Measurements from ENCODE around the gene STARD13.

Gene STARD13

DNA sequence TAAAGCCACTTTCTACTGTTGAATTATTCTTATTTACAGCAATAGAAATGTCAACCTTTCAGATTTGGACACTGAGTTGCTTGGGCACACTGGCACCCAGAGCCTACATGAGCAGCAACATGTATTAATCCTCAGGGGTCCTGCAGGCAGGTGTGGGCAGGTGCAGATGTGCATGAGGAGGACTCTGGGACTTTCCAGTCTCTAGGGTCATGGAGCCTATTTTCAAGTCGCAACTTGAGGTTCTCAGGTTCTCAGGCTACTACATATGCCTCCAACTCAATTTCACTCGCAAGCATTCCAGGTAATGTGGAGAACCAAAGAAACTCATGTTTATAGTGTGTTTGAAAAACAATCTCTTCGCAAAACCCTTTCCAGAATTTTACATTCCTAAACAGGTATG is 73.2 kb downstream of the STARD13 start:
- Histone ChIP-seq H3K9me3 (ENCODE audit: control insufficient read depth, insufficient read depth, low read length) (no peaks in the 10 kb centered on the region), H3K4me1 (ENCODE audit: control insufficient read depth, insufficient read depth, low read length) (peaks cover 4% of the 10 kb centered on the region; the same call in 1 of the 2 replicates), H3K36me3 (ENCODE audit: control insufficient read depth, insufficient read depth, low read length) (no peaks in the 10 kb centered on the region), H3K27ac (ENCODE audit: low read length) (no peak overlapping the region), H3K4me3 (ENCODE audit: low read length) (no peak overlapping the region), H3K27me3 (ENCODE audit: control insufficient read depth, insufficient read depth, low read length) (no peaks in the 10 kb centered on the region)
- DNase-seq (ENCODE audit: low read depth, low spot score) = no peak
- WGBS (ENCODE audit: insufficient coverage, insufficient read length) = no CpG with 5 or more reads among the region's 3 CpGs

DNA sequence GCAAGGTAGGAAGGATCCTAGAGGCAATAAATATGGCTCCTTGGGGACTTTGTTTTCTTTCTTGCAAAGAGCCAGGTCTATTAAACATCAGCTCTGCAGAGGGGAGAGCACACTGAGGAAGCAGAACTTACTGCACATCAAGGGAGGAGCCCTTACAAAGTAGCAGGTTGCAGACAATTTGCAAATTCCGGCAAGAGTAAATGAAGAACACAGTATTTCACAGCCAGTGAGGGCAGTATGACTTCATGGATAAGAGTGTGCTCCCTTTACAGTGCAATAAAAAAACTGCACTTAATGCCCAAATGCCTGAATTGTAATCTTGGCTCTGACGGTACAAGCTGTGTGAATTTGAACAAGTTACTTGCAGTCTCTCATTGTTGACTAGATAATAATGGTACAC is 75.5 kb downstream of the STARD13 start:
- no CpG with 5 or more reads among the region's 2 CpGs for WGBS (ENCODE audit: insufficient coverage, insufficient read length)
- H3K4me3 ChIP-seq (ENCODE audit: low read length) = no peak overlapping the region
- DNase-seq (ENCODE audit: low read depth, low spot score) = no peak
- no peaks in the 10 kb centered on the region for H3K36me3 ChIP-seq (ENCODE audit: control insufficient read depth, insufficient read depth, low read length)
- H3K27ac ChIP-seq (ENCODE audit: low read length) = no peak overlapping the region
- H3K4me1 ChIP-seq (ENCODE audit: control insufficient read depth, insufficient read depth, low read length) = peaks cover 5% of the 10 kb centered on the region; the same call in 1 of the 2 replicates
- no peaks in the 10 kb centered on the region for H3K9me3 ChIP-seq (ENCODE audit: control insufficient read depth, insufficient read depth, low read length)
- H3K27me3 ChIP-seq (ENCODE audit: control insufficient read depth, insufficient read depth, low read length) = no peaks in the 10 kb centered on the region

DNA sequence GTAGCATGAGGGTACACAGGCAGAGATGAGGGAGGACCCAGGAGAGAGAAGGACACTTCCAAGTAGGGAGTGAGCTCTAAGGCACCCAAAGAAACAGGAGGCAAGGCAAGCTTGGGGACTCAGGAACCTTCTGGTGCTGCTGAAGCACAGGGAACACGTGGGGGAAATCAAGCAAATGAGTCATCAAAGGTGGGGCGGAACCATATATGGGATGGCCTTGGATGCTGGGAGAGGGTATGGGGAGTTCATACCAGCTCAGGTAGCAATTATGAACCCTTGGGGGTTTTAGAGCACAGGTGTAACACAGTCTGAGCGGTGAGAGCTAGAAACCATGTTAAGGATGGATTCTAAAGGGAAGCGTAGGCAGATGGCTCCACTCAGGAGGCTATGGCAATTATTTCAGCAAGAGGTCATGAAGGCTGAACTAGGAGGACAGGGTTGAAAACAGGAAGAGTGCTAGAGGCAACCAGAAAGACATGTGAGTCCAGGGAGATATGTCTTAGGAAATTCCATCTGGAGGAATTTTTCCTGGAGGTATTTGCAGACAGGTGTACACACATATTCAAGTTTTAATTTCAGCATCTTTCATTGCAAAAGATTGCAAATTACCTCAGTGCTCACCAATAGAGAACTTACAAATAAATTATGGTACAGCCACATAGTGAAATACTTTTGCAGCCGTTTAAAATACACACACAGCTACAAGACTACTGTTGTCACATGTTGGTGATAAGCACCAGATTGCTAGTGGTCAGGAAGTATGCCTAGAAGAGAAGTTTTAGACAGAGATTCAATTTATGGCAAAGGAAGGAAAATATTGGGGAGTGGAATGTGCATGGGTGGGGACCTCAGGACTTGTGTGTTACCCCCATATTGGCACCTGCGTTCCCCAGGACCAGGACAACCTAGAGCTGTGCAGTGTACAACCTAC is 77.0 kb downstream of the STARD13 start:
- Histone ChIP-seq H3K9me3 (ENCODE audit: control insufficient read depth, insufficient read depth, low read length) (no peaks in the 10 kb centered on the region), H3K27me3 (ENCODE audit: control insufficient read depth, insufficient read depth, low read length) (no peaks in the 10 kb centered on the region), H3K27ac (ENCODE audit: low read length) (no peak overlapping the region), H3K36me3 (ENCODE audit: control insufficient read depth, insufficient read depth, low read length) (no peaks in the 10 kb centered on the region), H3K4me3 (ENCODE audit: low read length) (no peak overlapping the region), H3K4me1 (ENCODE audit: control insufficient read depth, insufficient read depth, low read length) (peaks cover 4% of the 10 kb centered on the region; the same call in 1 of the 2 replicates)
- no peak for DNase-seq (ENCODE audit: low read depth, low spot score)
- no CpG with 5 or more reads among the region's 6 CpGs for WGBS (ENCODE audit: insufficient coverage, insufficient read length)

DNA sequence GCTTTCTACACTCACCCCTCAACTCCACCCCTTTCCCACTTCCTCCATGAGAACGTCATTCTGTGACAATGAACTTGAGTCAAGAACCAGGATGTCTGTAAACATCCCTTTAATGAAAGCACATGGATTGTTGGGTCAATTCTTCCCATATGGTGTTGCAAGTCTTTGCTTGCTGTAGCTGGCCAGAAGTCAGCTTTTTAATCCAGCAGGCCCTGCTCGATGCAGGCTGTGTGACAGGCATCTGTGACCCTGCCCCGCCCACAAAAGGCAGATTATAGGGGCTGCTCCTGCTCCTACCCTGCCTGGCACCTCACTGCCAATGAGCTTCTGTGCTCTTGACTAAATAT is 78.0 kb downstream of the STARD13 start:
- no peak overlapping the region for H3K4me3 ChIP-seq (ENCODE audit: low read length)
- H3K27me3 ChIP-seq (ENCODE audit: control insufficient read depth, insufficient read depth, low read length) = no peaks in the 10 kb centered on the region
- H3K4me1 ChIP-seq (ENCODE audit: control insufficient read depth, insufficient read depth, low read length) = 0 out of 2 replicates have a peak, but pooled peaks cover 1% of the 10 kb centered on the region
- WGBS (ENCODE audit: insufficient coverage, insufficient read length) = no CpG with 5 or more reads among the region's 3 CpGs
- no peaks in the 10 kb centered on the region for H3K36me3 ChIP-seq (ENCODE audit: control insufficient read depth, insufficient read depth, low read length)
- no peaks in the 10 kb centered on the region for H3K9me3 ChIP-seq (ENCODE audit: control insufficient read depth, insufficient read depth, low read length)
- H3K27ac ChIP-seq (ENCODE audit: low read length) = no peak overlapping the region
- DNase-seq (ENCODE audit: low read depth, low spot score) = no peak

DNA sequence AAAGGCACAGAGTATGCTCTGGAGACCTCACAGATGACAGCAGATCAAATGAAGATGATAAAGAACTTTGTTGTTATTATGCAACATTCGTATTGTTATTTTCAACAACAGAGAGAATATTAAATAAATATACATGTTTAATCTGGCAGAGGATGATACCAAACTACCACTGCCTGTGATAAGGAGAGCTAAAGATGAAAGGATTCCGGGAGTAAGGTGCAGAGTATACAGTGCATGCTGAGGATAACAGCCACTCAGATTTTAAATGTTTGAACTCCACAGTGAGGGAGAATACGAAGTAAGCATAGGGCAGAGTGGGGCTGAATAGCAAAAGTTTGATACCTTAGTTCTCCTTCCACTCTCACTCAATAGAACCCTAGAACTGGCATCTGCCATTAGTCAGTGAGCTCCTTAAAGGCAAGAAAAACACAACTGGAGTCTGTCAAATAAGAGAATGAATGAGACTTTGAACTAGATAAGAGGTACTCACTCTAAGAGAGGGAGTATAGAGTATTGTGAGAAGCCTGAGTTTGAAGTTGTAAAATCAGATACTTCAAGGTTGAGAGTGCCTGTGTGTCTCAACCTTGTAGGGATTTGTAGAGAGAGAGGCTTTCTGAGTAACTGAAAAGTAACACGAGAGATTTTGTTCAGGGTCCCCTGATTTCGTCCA is 78.5 kb downstream of the STARD13 start:
- no peaks in the 10 kb centered on the region for H3K9me3 ChIP-seq (ENCODE audit: control insufficient read depth, insufficient read depth, low read length)
- H3K4me3 ChIP-seq (ENCODE audit: low read length) = no peak overlapping the region
- 0 out of 2 replicates have a peak, but pooled peaks cover 1% of the 10 kb centered on the region for H3K4me1 ChIP-seq (ENCODE audit: control insufficient read depth, insufficient read depth, low read length)
- no peak overlapping the region for H3K27ac ChIP-seq (ENCODE audit: low read length)
- H3K36me3 ChIP-seq (ENCODE audit: control insufficient read depth, insufficient read depth, low read length) = no peaks in the 10 kb centered on the region
- no peaks in the 10 kb centered on the region for H3K27me3 ChIP-seq (ENCODE audit: control insufficient read depth, insufficient read depth, low read length)
- no CpG with 5 or more reads among the region's 5 CpGs for WGBS (ENCODE audit: insufficient coverage, insufficient read length)
- DNase-seq (ENCODE audit: low read depth, low spot score) = no peak

DNA sequence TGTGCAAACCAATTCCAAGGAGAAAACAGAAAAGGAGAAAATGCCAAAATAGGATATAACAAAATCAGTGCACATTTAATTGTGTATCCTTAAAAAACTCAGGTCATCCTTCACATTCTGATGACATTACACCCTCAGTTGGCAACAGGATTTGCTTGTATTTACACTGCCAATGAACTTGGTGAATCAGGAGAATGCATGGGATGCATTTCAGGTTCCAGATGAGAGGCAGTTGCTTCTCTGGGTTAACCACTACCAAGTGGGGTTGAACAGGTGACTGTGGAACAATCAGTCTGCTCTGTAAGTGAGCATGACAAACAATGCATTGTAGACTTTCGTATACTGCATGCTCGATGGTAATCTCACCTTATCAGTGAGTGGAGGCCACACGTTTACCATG is 79.1 kb downstream of the STARD13 start:
- H3K9me3 ChIP-seq (ENCODE audit: control insufficient read depth, insufficient read depth, low read length) = no peaks in the 10 kb centered on the region
- DNase-seq (ENCODE audit: low read depth, low spot score) = no peak
- no peak overlapping the region for H3K27ac ChIP-seq (ENCODE audit: low read length)
- H3K4me3 ChIP-seq (ENCODE audit: low read length) = no peak overlapping the region
- 0 out of 2 replicates have a peak, but pooled peaks cover 1% of the 10 kb centered on the region for H3K4me1 ChIP-seq (ENCODE audit: control insufficient read depth, insufficient read depth, low read length)
- H3K36me3 ChIP-seq (ENCODE audit: control insufficient read depth, insufficient read depth, low read length) = no peaks in the 10 kb centered on the region
- H3K27me3 ChIP-seq (ENCODE audit: control insufficient read depth, insufficient read depth, low read length) = no peaks in the 10 kb centered on the region
- WGBS (ENCODE audit: insufficient coverage, insufficient read length) = no CpG with 5 or more reads among the region's 3 CpGs

DNA sequence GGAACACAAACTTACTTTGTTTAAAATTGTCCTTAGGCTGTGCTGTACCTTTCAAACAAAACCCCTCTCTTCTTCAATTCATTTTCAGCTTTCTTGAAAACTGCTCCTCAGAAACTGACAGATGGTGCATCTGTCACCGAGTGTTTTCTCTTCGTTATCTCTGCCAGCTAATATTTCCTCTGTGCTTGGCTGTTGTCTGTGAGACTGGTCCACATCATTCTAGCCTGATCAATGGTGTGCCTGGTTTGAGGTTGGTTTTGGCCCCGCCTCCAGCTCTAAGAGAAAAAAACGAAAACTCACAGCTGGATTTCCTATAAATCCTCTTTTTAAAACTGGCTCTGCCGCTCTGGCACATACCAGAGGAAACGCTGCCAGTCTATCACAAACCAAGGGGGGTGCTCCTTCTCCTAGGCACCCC is 79.7 kb downstream of the STARD13 start:
- DNase-seq (ENCODE audit: low read depth, low spot score) = no peak
- H3K4me3 ChIP-seq (ENCODE audit: low read length) = no peak overlapping the region

DNA sequence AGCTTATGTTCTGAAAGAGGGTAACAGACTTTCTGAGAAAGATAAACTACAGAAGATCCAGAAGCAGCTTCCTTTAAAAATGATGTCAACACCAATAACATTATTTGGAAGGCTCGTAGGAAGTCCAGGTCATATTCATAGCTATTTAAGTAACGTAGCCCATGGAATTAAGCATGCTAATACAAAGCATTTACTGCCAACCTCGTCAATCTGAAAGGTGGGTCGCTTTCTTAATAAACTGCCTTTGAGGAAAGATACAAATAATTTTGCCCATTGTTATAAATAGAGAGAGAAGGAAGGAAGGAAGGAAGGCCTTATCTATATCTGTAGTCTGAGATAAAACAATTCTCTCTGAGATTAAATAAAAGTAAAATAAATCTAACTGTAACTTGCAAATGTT is 80.3 kb downstream of the STARD13 start:
- WGBS (ENCODE audit: insufficient coverage, insufficient read length) = no CpG with 5 or more reads among the region's 4 CpGs
- H3K27ac ChIP-seq (ENCODE audit: low read length) = no peak overlapping the region
- H3K9me3 ChIP-seq (ENCODE audit: control insufficient read depth, insufficient read depth, low read length) = no peaks in the 10 kb centered on the region
- H3K4me1 ChIP-seq (ENCODE audit: control insufficient read depth, insufficient read depth, low read length) = 0 out of 2 replicates have a peak, but pooled peaks cover 1% of the 10 kb centered on the region
- no peak overlapping the region for H3K4me3 ChIP-seq (ENCODE audit: low read length)
- no peak for DNase-seq (ENCODE audit: low read depth, low spot score)
- no peaks in the 10 kb centered on the region for H3K36me3 ChIP-seq (ENCODE audit: control insufficient read depth, insufficient read depth, low read length)
- H3K27me3 ChIP-seq (ENCODE audit: control insufficient read depth, insufficient read depth, low read length) = no peaks in the 10 kb centered on the region

More for the DNA sequence above, 79.7 kb downstream of the STARD13 start:
- H3K27me3 ChIP-seq (ENCODE audit: control insufficient read depth, insufficient read depth, low read length) = no peaks in the 10 kb centered on the region
- H3K36me3 ChIP-seq (ENCODE audit: control insufficient read depth, insufficient read depth, low read length) = no peaks in the 10 kb centered on the region
- H3K27ac ChIP-seq (ENCODE audit: low read length) = no peak overlapping the region
- H3K4me1 ChIP-seq (ENCODE audit: control insufficient read depth, insufficient read depth, low read length) = 0 out of 2 replicates have a peak, but pooled peaks cover 1% of the 10 kb centered on the region
- WGBS (ENCODE audit: insufficient coverage, insufficient read length) = no CpG with 5 or more reads among the region's 6 CpGs
- no peaks in the 10 kb centered on the region for H3K9me3 ChIP-seq (ENCODE audit: control insufficient read depth, insufficient read depth, low read length)

DNA sequence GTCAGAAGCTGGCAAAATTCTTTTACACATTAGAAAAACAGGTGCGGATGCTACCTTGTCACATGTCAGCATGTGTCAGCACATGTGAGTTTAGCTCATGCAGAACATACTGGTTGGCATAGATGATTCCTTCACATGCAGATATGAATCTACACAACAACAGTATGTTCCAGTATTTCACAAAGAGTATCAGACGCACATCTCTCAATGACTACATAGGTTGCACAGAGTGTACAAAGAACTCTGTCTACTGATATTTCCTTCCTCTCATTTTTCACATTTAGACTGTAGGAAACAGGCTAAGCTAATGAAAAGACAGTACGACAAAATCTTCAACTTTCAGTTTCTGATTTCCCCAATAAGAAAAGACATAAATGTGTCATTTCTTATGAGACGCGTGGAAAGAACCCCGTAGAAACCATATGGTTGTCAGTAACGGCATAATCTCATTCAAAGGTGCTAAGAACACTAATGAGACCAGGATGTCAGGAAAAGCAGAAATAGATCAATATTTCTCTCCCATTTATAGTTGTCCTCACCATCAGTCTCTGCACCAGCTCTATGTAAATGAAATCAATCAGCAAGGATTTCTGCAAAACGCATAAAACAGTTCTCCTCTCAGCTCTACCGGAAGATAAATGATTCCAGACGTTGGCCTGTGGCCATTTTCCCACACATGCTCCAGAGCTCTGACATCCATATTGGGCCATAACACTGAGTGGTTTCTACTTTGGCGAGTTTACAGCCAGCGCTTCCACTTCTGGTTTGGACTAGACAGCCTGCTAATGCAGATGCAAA is 81.2 kb downstream of the STARD13 start:
- Histone ChIP-seq H3K9me3 (ENCODE audit: control insufficient read depth, insufficient read depth, low read length) (no peaks in the 10 kb centered on the region), H3K4me3 (ENCODE audit: low read length) (no peak overlapping the region), H3K27me3 (ENCODE audit: control insufficient read depth, insufficient read depth, low read length) (no peaks in the 10 kb centered on the region), H3K4me1 (ENCODE audit: control insufficient read depth, insufficient read depth, low read length) (0 out of 2 replicates have a peak, but pooled peaks cover 1% of the 10 kb centered on the region), H3K36me3 (ENCODE audit: control insufficient read depth, insufficient read depth, low read length) (no peaks in the 10 kb centered on the region), H3K27ac (ENCODE audit: low read length) (no peak overlapping the region)
- no peak for DNase-seq (ENCODE audit: low read depth, low spot score)
- no CpG with 5 or more reads among the region's 12 CpGs for WGBS (ENCODE audit: insufficient coverage, insufficient read length)

DNA sequence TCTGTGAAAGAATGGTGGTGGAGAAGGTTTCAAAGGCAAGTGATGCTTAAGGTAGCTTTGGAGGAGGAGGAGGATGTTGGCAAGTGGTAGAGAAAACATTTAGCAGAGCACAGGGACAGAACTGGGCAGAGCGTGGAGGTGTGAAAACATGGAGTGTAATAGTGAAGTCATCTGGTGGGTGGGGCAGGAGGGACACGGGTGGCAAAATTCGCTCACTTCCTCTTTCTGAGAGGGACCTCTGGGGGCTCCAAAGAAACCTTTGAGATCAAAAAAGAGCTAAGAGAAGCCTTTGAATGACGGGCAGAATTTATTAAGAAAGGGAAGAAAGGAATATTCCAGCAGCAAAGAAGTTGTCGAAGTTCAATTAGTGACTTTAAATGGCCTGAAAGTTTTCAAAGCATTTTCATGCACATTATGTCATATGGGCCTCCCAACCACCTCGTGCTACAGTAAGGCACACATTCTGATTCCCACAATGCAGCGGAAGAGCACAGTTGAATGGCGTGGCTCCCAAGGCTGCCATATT is 82.8 kb downstream of the STARD13 start:
- DNase-seq (ENCODE audit: low read depth, low spot score) = no peak
- H3K4me3 ChIP-seq (ENCODE audit: low read length) = no peak overlapping the region
- no peak overlapping the region for H3K27ac ChIP-seq (ENCODE audit: low read length)
- 0 out of 2 replicates have a peak, but pooled peaks cover 1% of the 10 kb centered on the region for H3K4me1 ChIP-seq (ENCODE audit: control insufficient read depth, insufficient read depth, low read length)
- no peaks in the 10 kb centered on the region for H3K9me3 ChIP-seq (ENCODE audit: control insufficient read depth, insufficient read depth, low read length)
- WGBS (ENCODE audit: insufficient coverage, insufficient read length) = no CpG with 5 or more reads among the region's 8 CpGs
- H3K27me3 ChIP-seq (ENCODE audit: control insufficient read depth, insufficient read depth, low read length) = no peaks in the 10 kb centered on the region
- H3K36me3 ChIP-seq (ENCODE audit: control insufficient read depth, insufficient read depth, low read length) = no peaks in the 10 kb centered on the region

All from iPS DF 6.9 (cell line).